ENCODE results near the gene NR3C2. TPM values are rescaled to one million over a fixed set of nuclear protein-coding genes. Genes with fewer than 3 reads are reported as not detected.

NR3C2 gene
- total RNA-seq, 2 experiments from 2014 or later: 2.0 to 5.2 TPM

DNA sequence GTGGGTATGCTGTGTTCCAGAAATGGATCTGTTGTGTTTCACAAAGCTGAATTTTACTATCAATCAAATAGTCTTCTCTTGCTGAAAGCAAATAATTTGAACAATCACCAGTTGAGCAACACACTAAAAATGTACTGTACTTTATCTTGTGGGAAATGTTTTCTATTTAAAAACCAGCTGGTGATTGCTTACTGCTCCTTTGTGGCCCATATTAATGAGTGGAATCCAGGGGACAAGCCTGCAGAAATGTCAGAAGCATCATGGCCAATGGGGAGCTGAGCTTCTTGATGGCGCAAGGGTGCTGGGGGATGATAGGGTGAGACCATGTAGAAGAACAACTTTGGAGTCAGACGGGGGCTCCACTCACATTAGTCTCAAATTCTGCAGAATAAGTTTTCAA, 364.2 kb downstream of the NR3C2 start:
- Histone ChIP-seq H3K36me3 (ENCODE audit: insufficient read depth, low read length) (no peaks in the 10 kb centered on the region), H3K4me3 (ENCODE audit: low read depth, low read length, poor library complexity, severe bottlenecking) (no peak overlapping the region), H2AFZ (ENCODE audit: low read length) (no peak overlapping the region), H3K79me2 (ENCODE audit: insufficient read depth, low read depth, low read length) (no peaks in the 10 kb centered on the region), H3K4me1 (ENCODE audit: insufficient read depth, low read length, poor library complexity, severe bottlenecking) (no peaks in the 10 kb centered on the region), H3K27ac (ENCODE audit: low read depth, low read length, poor library complexity, severe bottlenecking) (no peak overlapping the region), H3K9me2 (ENCODE audit: insufficient read depth, low read length) (no peaks in the 10 kb centered on the region), H3K4me2 (ENCODE audit: low read length) (no peak overlapping the region), H3K9me3 (ENCODE audit: low read length) (peaks cover 18% of the 10 kb centered on the region; the same call in 1 of the 2 replicates), H4K20me1 (ENCODE audit: insufficient read depth, low read length) (no peaks in the 10 kb centered on the region)
- no peak for TF ChIP-seq CTCF (conservative IDR thresholded peaks at IDR 0.05; ENCODE audit: low read length)
- TF ChIP-seq EZH2phosphoT487 (IDR thresholded peaks at IDR 0.05; ENCODE audit: borderline replicate concordance, low read depth, low read length): no peak
- POLR2A ChIA-PET: interaction anchor here (0.6 kb wide), 1 partner anchor 210 kb away, joined by 4 read pairs; no protein-coding TSS in a partner anchor
- intact Hi-C loops (cut with micrococcal nuclease; ENCODE audit: unreplicated experiment): no loop called here
- no TSS peak for BruUV-seq (replicated peaks)
- DNase-seq (ENCODE audit: low spot score): no peak
- CTCF ChIA-PET (ENCODE audit: unreplicated experiment): no interaction called here

GRCh38 chr4:148077581-148077980, 364.6 kb downstream of the NR3C2 start:
- H3K36me3 ChIP-seq (ENCODE audit: insufficient read depth, low read length): no peaks in the 10 kb centered on the region
- no peak overlapping the region for H3K27ac ChIP-seq (ENCODE audit: low read depth, low read length, poor library complexity, severe bottlenecking)
- ChIA-PET CTCF (ENCODE audit: unreplicated experiment) (no interaction called here), POLR2A (interaction anchor here (0.6 kb wide), 1 partner anchor 210 kb away, joined by 4 read pairs; no protein-coding TSS in a partner anchor)
- H2AFZ ChIP-seq (ENCODE audit: low read length): no peak overlapping the region
- no peaks in the 10 kb centered on the region for H3K79me2 ChIP-seq (ENCODE audit: insufficient read depth, low read depth, low read length)
- DNase-seq (ENCODE audit: low spot score): no peak
- H3K4me1 ChIP-seq (ENCODE audit: insufficient read depth, low read length, poor library complexity, severe bottlenecking): no peaks in the 10 kb centered on the region
- no peak overlapping the region for H3K4me3 ChIP-seq (ENCODE audit: low read depth, low read length, poor library complexity, severe bottlenecking)
- H3K9me3 ChIP-seq (ENCODE audit: low read length): peaks cover 18% of the 10 kb centered on the region; the same call in 1 of the 2 replicates
- TF ChIP-seq CTCF (conservative IDR thresholded peaks at IDR 0.05; ENCODE audit: low read length) (no peak), EZH2phosphoT487 (IDR thresholded peaks at IDR 0.05; ENCODE audit: borderline replicate concordance, low read depth, low read length) (no peak)
- H3K4me2 ChIP-seq (ENCODE audit: low read length): no peak overlapping the region
- no TSS peak for BruUV-seq (replicated peaks)
- intact Hi-C loops (cut with micrococcal nuclease; ENCODE audit: unreplicated experiment): no loop called here
- no peaks in the 10 kb centered on the region for H4K20me1 ChIP-seq (ENCODE audit: insufficient read depth, low read length)
- H3K9me2 ChIP-seq (ENCODE audit: insufficient read depth, low read length): no peaks in the 10 kb centered on the region

DNA sequence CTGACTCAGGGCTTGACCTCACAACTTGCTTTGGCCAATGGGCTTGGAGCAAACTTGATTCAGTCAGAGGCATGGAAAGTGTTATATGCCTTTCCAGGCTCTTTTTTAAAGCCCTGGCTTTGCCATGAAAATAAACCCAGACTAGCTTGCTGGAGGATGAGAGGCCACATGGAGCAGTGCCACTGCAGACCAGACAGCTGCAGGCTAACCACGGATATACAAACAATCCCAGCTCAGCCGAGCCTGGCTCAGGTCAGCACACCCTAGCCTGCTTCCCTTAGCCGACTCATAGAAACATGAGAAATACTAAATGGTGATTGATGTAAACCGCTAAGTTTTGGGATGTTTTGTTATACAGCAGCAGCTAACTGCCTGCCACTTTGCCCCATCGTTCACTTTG, 365.2 kb downstream of the NR3C2 start:
- ChIA-PET POLR2A (no interaction called here), CTCF (ENCODE audit: unreplicated experiment) (no interaction called here)
- no peaks in the 10 kb centered on the region for H3K4me1 ChIP-seq (ENCODE audit: insufficient read depth, low read length, poor library complexity, severe bottlenecking)
- intact Hi-C loops (cut with micrococcal nuclease; ENCODE audit: unreplicated experiment): no loop called here
- no peaks in the 10 kb centered on the region for H3K9me2 ChIP-seq (ENCODE audit: insufficient read depth, low read length)
- no peak for TF ChIP-seq EZH2phosphoT487 (IDR thresholded peaks at IDR 0.05; ENCODE audit: borderline replicate concordance, low read depth, low read length)
- no peak for TF ChIP-seq CTCF (conservative IDR thresholded peaks at IDR 0.05; ENCODE audit: low read length)
- peaks cover 18% of the 10 kb centered on the region; the same call in 1 of the 2 replicates for H3K9me3 ChIP-seq (ENCODE audit: low read length)
- H2AFZ ChIP-seq (ENCODE audit: low read length): no peak overlapping the region
- H3K4me3 ChIP-seq (ENCODE audit: low read depth, low read length, poor library complexity, severe bottlenecking): no peak overlapping the region
- H3K36me3 ChIP-seq (ENCODE audit: insufficient read depth, low read length): no peaks in the 10 kb centered on the region
- no peaks in the 10 kb centered on the region for H4K20me1 ChIP-seq (ENCODE audit: insufficient read depth, low read length)
- no peak overlapping the region for H3K4me2 ChIP-seq (ENCODE audit: low read length)
- no peaks in the 10 kb centered on the region for H3K79me2 ChIP-seq (ENCODE audit: insufficient read depth, low read depth, low read length)
- no TSS peak for BruUV-seq (replicated peaks)
- H3K27ac ChIP-seq (ENCODE audit: low read depth, low read length, poor library complexity, severe bottlenecking): no peak overlapping the region
- DNase-seq (ENCODE audit: low spot score): no peak

Data from OCI-LY7 (cell line).